Stimulated activated CD8-positive, alpha-beta memory T cell treated with anti-CD3 and anti-CD28 coated beads, Interleukin-15, amount 100 ng/mL, for 48 hours (primary cell): ENCODE data around the gene GBF1.
"Not testable (repeated sequence)": the region's sequence is repeated elsewhere in the genome, so short reads cannot be mapped to it uniquely, and the experiment has no call there.

Experiments used
- DNase-seq, 2 donors: peaks; one replicate each; pipeline ENCODE4 v3.0.0-alpha.2; 2020; ENCODE audit warnings: low read depth in 2 of 2

Gene GBF1

GRCh38 chr10:102269017-102269416 is 23.7 kb downstream of the GBF1 start:
- no peak for DNase-seq

DNA sequence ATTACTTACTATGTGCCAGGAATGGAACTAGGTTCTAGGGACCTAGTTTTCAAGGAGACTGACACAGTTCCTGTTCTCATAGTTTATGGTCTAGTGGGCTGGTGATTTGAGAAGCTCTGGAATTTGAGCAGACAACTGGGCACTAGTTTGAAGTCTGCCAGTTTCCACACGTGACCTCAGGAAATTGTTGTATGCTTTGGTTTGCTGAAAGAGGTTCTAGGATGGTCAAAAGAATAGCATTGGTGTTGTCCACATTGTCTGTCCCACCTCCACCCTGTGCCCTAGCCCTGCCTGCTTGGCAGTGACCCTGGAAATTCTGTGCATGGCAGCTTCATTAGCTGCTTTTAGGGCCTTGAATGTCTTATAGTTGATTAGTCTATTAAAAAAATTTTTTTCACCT is 28.7 kb downstream of the GBF1 start:
- DNase-seq, result no peak

- DNase-seq, result no peak
These were observed 30.0 kb downstream of the GBF1 start for GRCh38 chr10:102275343-102275742.

DNA sequence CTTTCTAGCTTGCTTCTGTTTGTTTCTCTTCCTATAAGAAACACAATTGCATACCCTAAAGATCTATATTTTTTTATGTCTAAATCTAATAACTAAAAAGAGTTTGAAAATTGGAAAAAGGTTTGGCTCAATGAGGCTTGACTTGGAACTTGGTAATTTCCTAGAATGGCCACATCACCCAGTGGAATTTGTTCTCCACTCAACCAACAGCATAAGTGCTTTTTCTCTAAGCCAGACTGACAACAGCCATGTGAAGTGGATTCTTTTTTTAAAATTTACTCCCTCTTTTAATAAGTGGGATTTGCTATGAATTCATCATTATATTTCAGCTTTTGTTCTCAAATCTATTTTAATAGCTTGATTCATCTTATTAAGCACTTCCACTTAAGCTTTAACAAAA is 33.8 kb downstream of the GBF1 start:
- no peak for DNase-seq

DNA sequence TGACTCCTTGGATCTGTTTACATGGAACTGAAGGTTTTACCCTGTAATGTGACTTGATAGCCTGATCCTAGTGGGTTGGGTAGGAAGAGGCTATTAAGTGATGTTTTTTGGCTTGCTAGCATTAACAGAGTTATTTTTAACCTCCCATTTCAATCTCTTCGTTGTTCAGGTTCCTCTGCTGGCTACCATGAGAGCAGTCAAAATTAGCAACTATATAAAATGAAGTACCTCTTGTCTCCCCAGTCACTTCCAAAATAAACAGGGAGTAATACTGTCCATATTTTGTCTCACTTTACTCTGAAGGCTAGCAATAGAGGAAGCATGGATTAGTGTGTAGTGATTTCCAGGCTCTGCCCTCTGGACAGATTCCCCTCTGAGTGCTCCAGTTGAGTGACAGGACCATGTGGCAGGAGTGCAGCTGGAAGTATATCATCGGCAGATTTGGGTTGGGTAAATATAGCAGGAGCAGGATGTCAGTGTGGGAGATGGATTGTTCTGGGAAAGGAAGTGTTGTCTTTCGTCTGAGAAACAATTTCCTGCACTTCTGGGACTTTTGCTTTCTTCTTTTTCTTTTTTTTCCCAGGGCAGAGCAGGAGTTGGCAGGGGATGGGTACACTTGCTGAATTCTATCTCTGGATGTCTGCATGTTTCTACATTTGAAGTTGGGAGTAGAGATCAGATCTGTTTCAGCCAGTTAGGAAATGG is 35.2 kb downstream of the GBF1 start:
- no peak for DNase-seq

DNA sequence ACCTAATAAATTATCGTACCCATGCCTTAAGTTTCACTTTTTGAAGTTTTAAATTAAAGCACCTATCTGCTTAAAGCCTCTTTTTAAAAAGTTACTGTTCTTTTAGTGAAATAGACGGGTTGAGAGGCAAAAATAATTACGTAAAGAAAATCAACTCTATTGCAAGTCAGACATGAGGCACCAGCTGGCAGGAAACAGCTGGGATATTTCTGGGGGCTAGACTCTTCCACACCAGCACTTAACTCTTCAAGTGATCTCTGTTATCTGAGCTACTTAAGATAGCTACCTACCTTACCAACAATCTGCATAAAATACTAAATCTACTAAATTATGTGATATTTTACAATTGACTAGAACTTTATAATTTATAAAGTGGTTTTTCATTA is 35.8 kb downstream of the GBF1 start:
- no peak for DNase-seq

DNA sequence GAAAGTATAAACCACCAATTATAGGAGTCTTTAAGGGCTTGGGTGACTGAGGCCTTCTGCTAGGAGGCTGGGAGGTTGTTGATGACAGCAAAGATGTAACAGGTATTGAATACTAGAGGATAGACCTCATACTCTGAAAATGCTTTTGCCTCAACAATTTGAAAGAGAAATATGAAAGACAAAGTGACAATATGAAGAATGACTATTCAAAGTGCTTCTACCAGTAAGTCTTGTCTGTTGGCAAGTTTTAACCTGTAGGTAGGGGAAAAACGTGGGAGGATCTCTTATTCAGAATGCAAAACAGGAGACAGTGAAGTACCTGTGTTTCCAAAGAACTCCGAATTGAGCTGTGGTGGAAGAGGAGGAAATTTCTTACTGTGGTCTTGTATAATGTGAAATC is 38.2 kb downstream of the GBF1 start:
- no peak for DNase-seq

DNA sequence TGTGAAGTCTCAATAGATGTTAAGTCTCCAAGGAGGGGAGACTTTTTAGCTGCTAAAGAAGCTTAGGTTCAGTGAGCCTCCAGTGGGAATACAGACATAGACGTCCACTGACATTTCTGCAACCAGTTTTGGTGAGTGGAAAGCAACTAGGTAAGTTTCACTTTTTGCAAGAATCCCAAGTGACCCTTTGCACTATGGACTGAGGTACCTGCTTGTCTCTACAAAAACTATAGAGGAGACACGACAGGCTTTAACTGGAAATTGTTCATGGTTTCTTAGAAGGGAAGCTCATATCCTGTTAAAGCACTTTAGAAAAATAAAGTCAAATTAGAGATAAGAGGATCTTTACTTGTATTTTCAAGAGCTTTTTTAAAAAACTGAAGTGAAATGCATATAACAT is 38.6 kb downstream of the GBF1 start:
- DNase-seq, result no peak

DNA sequence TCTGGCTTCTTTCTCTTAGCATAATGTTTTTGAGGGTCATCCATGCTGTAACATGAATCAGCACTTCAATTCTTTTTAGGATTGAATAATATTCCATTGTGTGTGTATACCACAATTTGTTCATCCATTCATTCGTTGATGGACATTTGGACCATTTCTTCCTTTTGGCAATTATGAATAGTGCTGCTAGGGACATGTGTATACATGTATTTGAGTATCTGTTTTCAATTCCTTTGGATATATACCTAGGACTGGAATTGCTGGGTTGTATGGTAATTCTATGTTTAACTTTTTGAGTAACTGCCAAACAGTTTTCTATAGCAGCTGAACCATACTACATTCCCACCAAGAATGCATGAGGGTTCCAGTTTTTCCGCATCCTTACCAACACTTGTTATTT is 39.2 kb downstream of the GBF1 start:
- no peak for DNase-seq

DNA sequence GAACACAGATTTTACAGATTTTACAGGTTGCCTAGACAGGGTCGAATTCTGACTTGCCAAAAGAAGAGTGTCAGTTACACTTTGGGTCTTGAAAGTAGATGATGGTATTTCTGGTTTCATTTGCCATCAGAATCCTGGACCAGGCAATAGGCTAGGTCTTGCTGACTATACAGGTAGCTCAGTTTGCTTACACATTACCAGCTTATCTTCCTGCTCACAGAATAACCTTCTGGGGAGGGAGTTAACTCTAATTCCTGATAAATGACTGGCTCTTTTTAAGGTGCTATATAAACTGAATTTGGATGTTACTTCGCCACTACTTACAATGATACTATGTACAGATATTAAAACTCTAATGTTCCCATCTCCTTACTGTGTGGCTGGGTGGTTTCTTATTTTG is 39.8 kb downstream of the GBF1 start:
- no peak for DNase-seq

DNA sequence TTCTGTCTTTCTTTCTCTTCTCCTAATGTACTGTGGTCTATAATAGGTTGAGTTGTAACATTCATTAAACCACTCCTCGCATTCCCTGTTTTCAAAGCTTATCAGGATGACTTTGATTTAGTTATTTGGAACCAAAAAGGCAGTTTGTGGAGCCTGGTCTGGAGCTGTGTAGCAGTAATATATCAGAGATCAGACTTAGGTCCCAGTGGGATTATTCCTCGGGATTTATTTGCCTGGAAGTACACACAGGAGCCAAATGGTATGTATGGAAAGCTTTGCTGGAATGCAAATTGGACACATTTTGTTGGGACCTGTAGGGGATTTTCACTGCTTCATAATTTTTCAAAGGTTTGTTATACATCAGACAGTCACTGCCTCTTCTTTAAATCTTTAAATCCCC is 40.9 kb downstream of the GBF1 start:
- no peak for DNase-seq

- DNase-seq, result no peak
These were observed 42.2 kb downstream of the GBF1 start for GRCh38 chr10:102287538-102287937.

GRCh38 chr10:102287991-102288390 is 42.7 kb downstream of the GBF1 start:
- no peak for DNase-seq

- no peak for DNase-seq
These were observed 44.0 kb downstream of the GBF1 start for GRCh38 chr10:102289356-102289755.

- no peak for DNase-seq
These were observed 44.5 kb downstream of the GBF1 start for GRCh38 chr10:102289840-102290239.

DNA sequence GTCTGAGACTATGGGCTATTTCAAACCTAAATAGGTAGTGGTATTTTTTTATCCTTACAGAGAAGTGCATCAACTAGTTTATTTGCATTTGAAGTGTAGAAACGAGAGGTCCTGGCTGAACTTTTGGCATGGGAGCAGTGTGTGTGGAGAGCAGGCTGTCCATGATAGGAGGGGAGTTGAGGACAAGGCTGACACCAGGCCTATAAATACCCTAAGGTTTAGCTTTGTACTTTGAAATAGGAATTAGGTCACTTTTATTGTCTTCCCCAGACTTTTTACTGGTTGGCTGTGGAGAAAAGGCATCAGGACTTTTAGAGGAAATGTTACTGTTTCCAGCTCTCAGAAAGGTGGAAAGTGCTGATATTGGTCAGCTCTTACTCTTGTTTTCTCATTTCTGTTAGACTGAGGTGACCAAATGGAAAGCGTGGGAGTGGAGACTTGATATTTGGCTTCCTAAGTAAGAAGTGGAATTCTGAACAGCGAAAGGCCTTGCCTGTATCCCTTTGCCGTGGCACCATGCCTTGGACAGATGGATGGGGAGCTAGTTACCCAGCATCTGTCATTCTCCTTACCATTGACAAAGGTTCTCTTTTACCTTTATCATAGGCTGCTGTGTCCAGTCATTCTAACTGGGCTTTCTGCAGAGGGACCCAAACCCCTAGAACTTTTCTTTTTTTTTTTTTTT is 46.0 kb downstream of the GBF1 start:
- DNase-seq, result no peak

DNA sequence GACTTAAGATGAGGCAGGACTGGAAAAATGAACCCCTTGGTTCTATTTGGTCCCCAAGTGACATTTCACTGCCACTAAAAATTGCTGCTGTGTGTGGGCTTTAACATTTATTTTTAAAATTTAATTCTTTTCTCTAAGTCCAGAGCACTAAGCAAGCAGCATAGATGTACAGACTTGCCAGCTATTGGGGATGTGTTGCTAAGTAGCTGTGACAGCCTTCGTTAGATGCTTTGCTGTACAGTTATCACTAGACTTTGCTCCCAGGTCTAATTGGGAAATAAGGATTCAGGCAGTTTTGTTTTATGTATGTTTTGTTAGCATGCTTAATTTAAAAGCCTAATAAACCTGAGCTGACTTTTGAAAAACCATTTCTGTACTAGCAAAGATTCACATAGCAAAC is 51.8 kb downstream of the GBF1 start:
- no peak for DNase-seq

DNA sequence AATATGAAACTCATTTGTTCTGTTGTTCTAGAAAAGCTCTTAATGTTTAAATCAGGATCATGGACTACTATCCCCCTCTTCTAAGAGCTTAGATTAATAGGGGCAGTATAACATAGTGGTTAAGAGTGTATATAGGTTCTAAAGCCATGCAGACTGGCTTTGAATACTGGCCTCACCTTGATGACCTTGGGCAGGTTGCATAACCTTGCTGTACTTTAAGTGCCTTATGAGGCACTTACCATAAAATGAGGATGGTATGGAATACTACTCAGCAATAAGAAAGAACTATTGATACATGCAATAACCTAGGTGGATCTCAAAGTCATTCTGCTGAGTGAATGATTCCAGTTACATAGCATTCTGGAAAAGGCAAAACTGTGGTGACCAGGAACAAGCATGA is 53.6 kb downstream of the GBF1 start:
- no peak for DNase-seq

- no peak for DNase-seq
These were observed 54.5 kb downstream of the GBF1 start for GRCh38 chr10:102299873-102300272.

DNA sequence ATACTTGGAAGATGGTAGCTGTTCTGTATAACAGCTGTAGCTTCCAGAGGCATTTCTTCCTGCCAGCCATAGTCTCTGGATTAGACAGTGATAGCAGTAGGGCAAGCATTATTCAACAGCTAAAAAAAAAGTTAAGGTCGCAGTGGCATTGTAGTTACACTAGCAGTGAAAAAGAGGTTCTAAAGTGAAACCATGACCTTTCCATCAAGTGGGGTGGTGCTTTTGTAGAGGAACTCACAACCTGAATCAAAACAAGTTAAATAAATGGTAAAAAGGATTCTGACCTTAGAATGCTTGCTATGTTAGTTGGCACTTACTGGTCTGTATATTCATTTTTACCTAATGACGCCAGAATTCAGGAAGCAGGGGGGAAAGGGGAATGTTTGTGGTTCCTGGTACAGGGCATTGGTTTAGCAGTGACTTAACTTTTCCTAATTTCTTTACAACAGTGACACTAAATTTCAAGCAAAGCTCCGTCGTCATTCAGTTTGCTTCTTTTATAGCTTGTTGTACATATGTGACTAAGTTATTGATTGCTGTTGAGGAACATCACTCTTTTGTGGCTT is 55.0 kb downstream of the GBF1 start:
- DNase-seq, result no peak

DNA sequence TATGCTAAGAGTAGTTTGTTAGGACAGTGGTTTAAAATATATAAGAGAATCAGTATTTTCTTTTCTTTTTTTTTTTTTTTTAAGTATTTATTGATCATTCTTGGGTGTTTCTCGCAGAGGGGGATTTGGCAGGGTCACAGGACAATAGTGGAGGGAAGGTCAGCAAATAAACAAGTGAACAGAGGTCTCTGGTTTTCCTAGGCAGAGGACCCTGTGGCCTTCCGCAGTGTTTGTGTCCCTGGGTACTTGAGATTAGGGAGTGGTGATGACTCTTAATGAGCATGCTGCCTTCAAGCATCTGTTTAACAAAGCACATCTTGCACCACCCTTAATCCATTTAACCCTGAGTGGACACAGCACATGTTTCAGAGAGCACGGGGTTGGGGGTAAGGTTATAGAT is 55.6 kb downstream of the GBF1 start:
- DNase-seq, result not testable (repeated sequence)

DNA sequence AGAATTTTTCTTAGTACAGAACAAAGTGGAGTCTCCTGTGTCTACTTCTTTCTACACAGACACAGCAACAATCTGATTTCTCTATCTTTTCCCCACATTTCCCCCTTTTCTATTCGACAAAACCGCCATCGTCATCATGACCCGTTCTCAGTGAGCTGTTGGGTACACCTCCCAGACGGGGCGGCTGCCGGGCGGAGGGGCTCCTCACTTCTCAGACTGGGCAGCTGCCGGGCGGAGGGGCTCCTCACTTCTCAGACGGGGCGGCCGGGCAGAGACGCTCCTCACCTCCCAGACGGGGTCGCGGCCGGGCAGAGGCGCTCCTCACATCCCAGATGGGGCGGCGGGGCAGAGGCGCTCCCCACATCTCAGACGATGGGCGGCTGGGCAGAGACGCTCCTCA is 56.0 kb downstream of the GBF1 start:
- not testable (repeated sequence) for DNase-seq

- no peak for DNase-seq
These were observed 57.3 kb downstream of the GBF1 start for GRCh38 chr10:102302611-102303010.
